Endodermal cell (in vitro differentiated cells): ENCODE data around the gene SULT6B1. TPM values are rescaled to one million over a fixed set of nuclear protein-coding genes. Genes with fewer than 3 reads are reported as not detected.
"Not testable (repeated sequence)": the region's sequence is repeated elsewhere in the genome, so short reads cannot be mapped to it uniquely, and the experiment has no call there.

ENCODE experiments used
- DNase-seq: peaks from one replicate; pipeline ENCODE4 v3.0.0-alpha.2; 2017
- H3K27ac ChIP-seq: 2 replicates; pipeline ENCODE4 v1.5.1; 2013; ENCODE audit warnings: mild to moderate bottlenecking, low read depth, low read length, moderate library complexity
- H3K27me3 ChIP-seq: 2 replicates; pipeline ENCODE4 v1.6.1; 2013; ENCODE audit warnings: mild to moderate bottlenecking, low read length, moderate library complexity; ENCODE audit not compliant: insufficient read depth, control insufficient read depth, poor library complexity, severe bottlenecking
- H3K36me3 ChIP-seq: 2 replicates; pipeline ENCODE4 v1.7.0; 2013; ENCODE audit warnings: mild to moderate bottlenecking, low read length, moderate library complexity; ENCODE audit not compliant: control insufficient read depth, insufficient read depth
- H3K4me1 ChIP-seq: one replicate; pipeline ENCODE4 v1.7.0; 2013; ENCODE audit warnings: low read length; ENCODE audit not compliant: control insufficient read depth, insufficient read depth
- H3K4me3 ChIP-seq: 2 replicates; pipeline ENCODE4 v1.5.1; 2013; ENCODE audit warnings: mild to moderate bottlenecking, low read length, moderate library complexity
- H3K9ac ChIP-seq: 2 replicates; pipeline ENCODE4 v1.6.1; 2013; ENCODE audit warnings: mild to moderate bottlenecking, low read length, moderate library complexity; ENCODE audit not compliant: poor library complexity, severe bottlenecking; ENCODE audit errors: extremely low read depth
- H3K9me3 ChIP-seq: 2 replicates; pipeline ENCODE4 v1.6.1; 2013; ENCODE audit warnings: mild to moderate bottlenecking, low read length, moderate library complexity; ENCODE audit not compliant: control insufficient read depth
- H3K27ac Mint-ChIP-seq: 2 replicates; pipeline ENCODE4 v1.8.0; 2020; ENCODE audit warnings: mixed read lengths
- H3K27me3 Mint-ChIP-seq: 2 replicates; pipeline ENCODE4 v1.8.0; 2021; ENCODE audit warnings: mild to moderate bottlenecking, mixed read lengths; ENCODE audit not compliant: insufficient read depth
- H3K36me3 Mint-ChIP-seq: 2 replicates; pipeline ENCODE4 v1.8.0; 2020; ENCODE audit warnings: low read depth, mixed read lengths
- H3K4me1 Mint-ChIP-seq: 2 replicates; pipeline ENCODE4 v1.8.0; 2020; ENCODE audit warnings: mixed read lengths
- H3K4me3 Mint-ChIP-seq: 2 replicates; pipeline ENCODE4 v1.8.0; 2020; ENCODE audit warnings: mild to moderate bottlenecking, moderate library complexity, mixed read lengths
- H3K9me3 Mint-ChIP-seq: 2 replicates; pipeline ENCODE4 v1.8.0; 2020; ENCODE audit warnings: mild to moderate bottlenecking, mixed read lengths
- CTCF ChIP-seq: fragments of 200-600 bp; sonication (generic); conservative IDR thresholded peaks from 2 replicates; pipeline ENCODE4 v1.5.0; 2021; ENCODE audit warnings: antibody characterized with exemption, mild to moderate bottlenecking
- WGBS, 2 experiments: methylation state at CpG; one replicate each; pipeline versions ENCODE4 v1.1.5 to v1.1.7; 2013; ENCODE audit warnings: missing lambda C conversion rate in 2 of 2, mixed read lengths in 1 of 2; ENCODE audit not compliant: insufficient coverage in 1 of 2, insufficient read length in 1 of 2; 5-methylcytosine and 5-hydroxymethylcytosine counted together
- total RNA-seq, 2 donors: library from RNA; stranded (reverse); fragmentation: NEBNext Ultra II Directional in 1 of 2; extraction: Animal tissue kit (Norgen Biotek cat#: 25700) in 1 of 2; gene quantifications; 2 replicates in 1 of 2; 3 replicates in 1 of 2; pipeline ENCODE4 v1.2.1, GENCODE V29; 2021

The SULT6B1 gene
- total RNA-seq, 2 donors from 2014 or later: not detected

- H3K4me1 ChIP-seq: peaks cover 4% of the 10 kb centered on the region
- TF ChIP-seq CTCF: no peak
- no peak within 1 kb of the TSS for H3K27ac ChIP-seq
- peaks cover 23% of the 10 kb centered on the region for H3K4me1 Mint-ChIP-seq
- peak within 1 kb of the TSS; percentile 89 for H3K27ac Mint-ChIP-seq
- no peaks in the 10 kb centered on the region for H3K27me3 ChIP-seq
- peaks cover 3% of the 10 kb centered on the region for H3K9me3 Mint-ChIP-seq
- no peaks in the 10 kb centered on the region for H3K27me3 Mint-ChIP-seq
- 76 to 82% methylated on average over 61 to 72 of the region's 72 CpGs for WGBS, 2 experiments
- H3K36me3 ChIP-seq: peaks cover 16% of the 10 kb centered on the region
- peak within 1 kb of the TSS; percentile 66 for H3K4me3 Mint-ChIP-seq
- no peaks in the 10 kb centered on the region for H3K9me3 ChIP-seq
- H3K4me3 ChIP-seq: peak within 1 kb of the TSS; percentile 62
- DNase-seq: peak; percentile 86
- H3K9ac ChIP-seq: no peak within 1 kb of the TSS
- peaks cover 14% of the 10 kb centered on the region for H3K36me3 Mint-ChIP-seq
These were observed 8.1 kb upstream of the SULT6B1 start, which contains the start of gene CEBPZOS for GRCh38 chr2:37196320-37197195. CEBPZOS (plus strand) TSS chr2:37196496; CDS start chr2:37199705, 3,209 bp downstream.

DNA sequence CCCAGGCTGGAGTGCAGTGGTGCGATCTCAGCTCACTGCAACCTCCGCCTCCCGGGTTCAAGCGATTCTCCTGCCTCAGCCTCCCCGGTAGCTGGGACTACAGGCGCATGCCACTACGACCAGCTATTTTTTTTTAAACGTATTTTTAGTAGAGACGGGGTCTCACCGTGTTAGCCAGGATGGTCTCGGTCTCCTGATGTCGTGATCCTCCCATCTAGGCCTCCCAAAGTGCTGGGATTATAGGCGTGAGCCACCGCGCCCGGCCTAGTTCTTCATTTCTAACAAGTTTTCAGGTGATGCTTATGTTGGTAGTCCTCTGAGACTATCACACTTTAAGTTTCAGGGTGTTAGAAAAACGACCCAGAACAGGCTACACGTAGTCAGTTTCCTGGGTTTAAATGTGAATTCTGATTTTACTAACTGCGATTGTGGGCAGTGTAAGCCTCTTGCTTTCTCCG lies 7.4 kb upstream of the SULT6B1 start:
- not testable (repeated sequence) for H3K27me3 Mint-ChIP-seq, H3K27ac Mint-ChIP-seq, H3K9me3 Mint-ChIP-seq, DNase-seq, H3K27me3 ChIP-seq, H3K4me1 ChIP-seq, H3K4me3 ChIP-seq, H3K9ac ChIP-seq, H3K27ac ChIP-seq, H3K36me3 Mint-ChIP-seq, H3K36me3 ChIP-seq, H3K9me3 ChIP-seq
- Mint-ChIP-seq H3K4me1 (peaks cover 29% of the 10 kb centered on the region), H3K4me3 (peak overlapping the region; percentile 66)
- WGBS, 2 experiments: 95% methylated on average over 18 to 20 of the region's 20 CpGs

DNA sequence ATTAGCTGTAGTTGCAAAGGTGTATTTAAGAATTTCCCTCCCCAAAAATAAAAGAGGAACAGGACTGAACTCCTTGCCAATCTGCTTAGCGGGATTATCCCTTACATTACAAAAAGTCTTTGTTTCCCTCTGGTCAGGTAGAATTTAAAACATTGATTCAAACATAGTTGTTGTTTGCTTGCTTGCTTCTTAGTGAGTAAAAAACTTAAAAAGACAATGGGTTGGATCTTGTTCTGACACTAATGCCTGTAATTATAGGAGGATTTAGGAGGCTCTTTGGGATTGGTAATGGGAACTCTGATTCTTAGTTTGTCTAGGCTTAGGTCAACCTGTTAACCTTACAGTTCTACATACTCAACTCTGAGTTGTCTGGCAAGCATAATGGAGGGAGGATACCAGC lies 4.1 kb upstream of the SULT6B1 start:
- WGBS, 2 experiments: 75% methylated on average over 1 of the region's 1 CpG; no CpG with 5 or more reads in 1 of the 2 experiments

More for the DNA sequence above, 4.1 kb upstream of the SULT6B1 start:
- Histone ChIP-seq H3K9ac (no peak overlapping the region), H3K4me3 (no peak overlapping the region), H3K27ac (no peak overlapping the region), H3K27me3 (no peaks in the 10 kb centered on the region), H3K4me1 (peaks cover 11% of the 10 kb centered on the region), H3K36me3 (no peaks in the 10 kb centered on the region), H3K9me3 (no peaks in the 10 kb centered on the region)
- DNase-seq: no peak
- TF ChIP-seq CTCF: no peak
- no peaks in the 10 kb centered on the region for H3K27me3 Mint-ChIP-seq
- H3K27ac Mint-ChIP-seq: peak overlapping the region; percentile 74
- H3K9me3 Mint-ChIP-seq: peaks cover 3% of the 10 kb centered on the region
- peaks cover 31% of the 10 kb centered on the region for H3K4me1 Mint-ChIP-seq
- H3K36me3 Mint-ChIP-seq: no peaks in the 10 kb centered on the region
- no peak overlapping the region for H3K4me3 Mint-ChIP-seq
